Activated B cell treated with CpG ODN at 0.5 μM for 24 hours (primary cell): ENCODE results near the gene PPP1R14D. TPM values are rescaled to one million over a fixed set of nuclear protein-coding genes. Genes with fewer than 3 reads are reported as not detected.

Experiments used
- ATAC-seq: fragments of 200-7000 bp; cut with Tn5 transposase; one replicate; pipeline ENCODE4 v1.10.0; 2021; ENCODE audit warnings: low read depth, mild to moderate bottlenecking, moderate library complexity
- CTCF ChIA-PET: fragments of 350-600 bp; sonication (Branson Sonifier 250); formaldehyde crosslinking; loops from one replicate; lab custom pipeline; 2021; ENCODE audit warnings: antibody characterized with exemption; lab: Charles Lee
- POLR2A ChIA-PET: fragments of 350-600 bp; sonication (Branson Sonifier 250); formaldehyde crosslinking; loops from one replicate; lab custom pipeline; 2021; ENCODE audit warnings: antibody characterized with exemption; lab: Charles Lee
- DNase-seq: peaks from one replicate; pipeline ENCODE4 v3.0.0; 2022
- H3K27ac Mint-ChIP-seq: one replicate; pipeline ENCODE4 v1.8.0; 2020; ENCODE audit warnings: mixed read lengths
- H3K27me3 Mint-ChIP-seq: one replicate; pipeline ENCODE4 v1.8.0; 2021; ENCODE audit warnings: mixed read lengths
- H3K36me3 Mint-ChIP-seq: one replicate; pipeline ENCODE4 v1.8.0; 2021; ENCODE audit warnings: low read depth, mixed read lengths
- H3K4me1 Mint-ChIP-seq: one replicate; pipeline ENCODE4 v1.8.0; 2021; ENCODE audit warnings: mixed read lengths
- H3K4me3 Mint-ChIP-seq: one replicate; pipeline ENCODE4 v1.8.0; 2020; ENCODE audit warnings: mild to moderate bottlenecking, mixed read lengths
- H3K9me3 Mint-ChIP-seq: one replicate; pipeline ENCODE4 v1.8.0; 2020; ENCODE audit warnings: mixed read lengths
- CTCF ChIP-seq: fragments of 200-600 bp; IDR thresholded peaks from one replicate; pipeline ENCODE4 v1.8.0; 2022; ENCODE audit warnings: antibody characterized with exemption, mild to moderate bottlenecking
- intact Hi-C: fragments of 100-400 bp; cut with micrococcal nuclease; formaldehyde crosslinking; loops from one replicate; pipeline ENCODE4 v1.15.1; 2024
- total RNA-seq: library from RNA; stranded (reverse); gene quantifications from 2 replicates; pipeline ENCODE4 v1.2.3, GENCODE V29; 2022

The PPP1R14D gene
- total RNA-seq, 1 donor from 2014 or later: 0.31 TPM

GRCh38 chr15:40803688-40804087, 24.8 kb downstream of the PPP1R14D start:
- Mint-ChIP-seq H3K9me3 (no peaks in the 10 kb centered on the region), H3K36me3 (peaks cover 36% of the 10 kb centered on the region), H3K4me3 (no peak overlapping the region), H3K27me3 (no peaks in the 10 kb centered on the region), H3K4me1 (peaks cover 31% of the 10 kb centered on the region), H3K27ac (no peak overlapping the region)
- TF ChIP-seq CTCF: no peak
- CTCF ChIA-PET: no interaction called here
- DNase-seq (no peak), ATAC-seq (no peak)
- intact Hi-C loops: no loop called here
- POLR2A ChIA-PET: interaction anchor here (0.6 kb wide), 1 partner anchor 711 kb away, joined by 3 read pairs; no protein-coding TSS in a partner anchor

- Mint-ChIP-seq H3K27ac (no peak overlapping the region), H3K4me3 (no peak overlapping the region), H3K4me1 (peaks cover 25% of the 10 kb centered on the region), H3K27me3 (no peaks in the 10 kb centered on the region), H3K9me3 (no peaks in the 10 kb centered on the region), H3K36me3 (peaks cover 42% of the 10 kb centered on the region)
- CTCF ChIA-PET: interaction anchor here (0.7 kb wide), 1 partner anchor 272 kb away, joined by 3 read pairs; no protein-coding TSS in a partner anchor
- intact Hi-C loops: no loop called here
- TF ChIP-seq CTCF: no peak
- POLR2A ChIA-PET: interaction anchor here (0.6 kb wide), 1 partner anchor 213 kb away, joined by 10 read pairs; no protein-coding TSS in a partner anchor
- no peak for DNase-seq
- no peak for ATAC-seq
Observed at GRCh38 chr15:40803076-40803475, 25.4 kb downstream of the PPP1R14D start.

- POLR2A ChIA-PET: no interaction called here
- Mint-ChIP-seq H3K27ac (no peak overlapping the region), H3K4me3 (no peak overlapping the region), H3K27me3 (no peaks in the 10 kb centered on the region), H3K4me1 (peaks cover 13% of the 10 kb centered on the region), H3K9me3 (no peaks in the 10 kb centered on the region), H3K36me3 (peaks cover 37% of the 10 kb centered on the region)
- CTCF ChIA-PET: no interaction called here
- DNase-seq (no peak), ATAC-seq (no peak)
- TF ChIP-seq CTCF: no peak
- intact Hi-C loops: no loop called here
Observed at GRCh38 chr15:40799523-40799922, 29.0 kb downstream of the PPP1R14D start.

GRCh38 chr15:40796512-40796911, 32.0 kb downstream of the PPP1R14D start:
- no peak for TF ChIP-seq CTCF
- Mint-ChIP-seq H3K4me1 (peaks cover 7% of the 10 kb centered on the region), H3K27me3 (no peaks in the 10 kb centered on the region), H3K4me3 (no peak overlapping the region), H3K27ac (no peak overlapping the region), H3K9me3 (no peaks in the 10 kb centered on the region), H3K36me3 (peaks cover 41% of the 10 kb centered on the region)
- no peak for ATAC-seq
- no peak for DNase-seq
- ChIA-PET CTCF (no interaction called here), POLR2A (interaction anchor here (0.6 kb wide), 2 partner anchors 101 to 520 kb away, joined by 3 to 4 read pairs; no protein-coding TSS in a partner anchor)
- intact Hi-C loops: no loop called here

- POLR2A ChIA-PET: interaction anchor here (0.6 kb wide), 1 partner anchor 521 kb away, joined by 4 read pairs; no protein-coding TSS in a partner anchor
Observed at GRCh38 chr15:40796041-40796440, 32.5 kb downstream of the PPP1R14D start.

More at GRCh38 chr15:40796041-40796440, 32.5 kb downstream of the PPP1R14D start:
- H3K4me3 Mint-ChIP-seq: no peak overlapping the region
- H3K4me1 Mint-ChIP-seq: peaks cover 7% of the 10 kb centered on the region
- no peaks in the 10 kb centered on the region for H3K27me3 Mint-ChIP-seq
- ATAC-seq (no peak), DNase-seq (no peak)
- no peak for TF ChIP-seq CTCF
- H3K9me3 Mint-ChIP-seq: no peaks in the 10 kb centered on the region
- no peak overlapping the region for H3K27ac Mint-ChIP-seq
- intact Hi-C loops: no loop called here
- peaks cover 38% of the 10 kb centered on the region for H3K36me3 Mint-ChIP-seq
- CTCF ChIA-PET: no interaction called here
